NT2/D1 (cell line): ENCODE measurements around the gene KCNN3.

Experiments
- YY1 ChIP-seq: IDR thresholded peaks from 2 replicates; pipeline ENCODE4 v1.6.1; 2011; ENCODE audit not compliant: insufficient read length, insufficient read depth
- ZNF274 ChIP-seq: IDR thresholded peaks from 2 replicates; pipeline ENCODE4 v1.6.1; 2011; ENCODE audit warnings: mild to moderate bottlenecking, low read depth, low read length

DNA sequence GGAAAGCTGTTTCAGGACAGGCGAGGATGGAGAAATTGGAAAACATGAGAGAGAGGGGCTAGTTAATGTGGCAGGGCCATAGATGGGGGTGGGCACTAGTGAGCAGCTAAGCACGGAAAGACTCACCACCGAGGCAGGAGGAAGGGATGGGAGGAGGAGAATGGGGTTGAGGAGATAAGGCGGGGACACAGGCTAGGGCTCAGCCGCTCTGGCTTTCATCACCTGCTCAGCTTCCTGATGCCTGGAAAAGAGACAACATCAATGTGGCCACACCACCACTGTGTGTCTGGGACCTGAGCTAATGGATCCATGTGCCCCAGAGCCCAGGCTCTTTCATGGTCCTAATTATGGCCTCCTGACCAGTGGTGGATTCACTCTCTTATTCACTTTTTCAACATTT lies 38.9 kb upstream of the KCNN3 start:
- no peak for TF ChIP-seq YY1
- TF ChIP-seq ZNF274: no peak
